ENCODE results near the gene OSBPL2.

DNA sequence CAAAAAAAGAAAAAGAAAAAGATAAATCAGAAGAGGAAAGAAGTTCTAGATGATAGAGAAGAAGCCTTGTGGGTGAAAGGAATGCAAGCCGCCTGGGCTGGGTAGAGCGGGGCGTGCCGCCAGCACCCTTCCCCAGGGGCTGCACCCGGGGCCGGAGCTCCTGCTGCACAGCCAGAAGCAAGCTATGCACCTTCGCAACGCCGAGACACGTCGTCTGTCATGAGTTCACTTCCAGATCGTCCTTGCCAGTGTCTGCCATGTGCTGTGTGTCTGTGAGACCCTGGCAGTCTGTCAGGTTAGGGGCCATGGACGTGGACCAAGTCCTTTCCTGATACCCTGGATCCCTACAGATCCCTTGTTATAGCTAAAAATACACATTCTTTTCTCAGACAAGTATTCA lies 38.9 kb downstream of the OSBPL2 start:
- TF ChIP-seq ADNP (tag; IDR thresholded peaks at IDR 0.05) (no peak), POLR2A (conservative IDR thresholded peaks at IDR 0.05) (no peak), SP2 (IDR thresholded peaks at IDR 0.05; ENCODE audit: extremely low read depth, low read depth, low read length, poor library complexity, severe bottlenecking) (no peak), FOXM1 (IDR thresholded peaks at IDR 0.05; ENCODE audit: low read depth) (no peak), FOXM1 (CRISPR knock-in tag; IDR thresholded peaks at IDR 0.05; ENCODE audit: low read depth) (no peak), POLR2AphosphoS5 (IDR thresholded peaks at IDR 0.05; ENCODE audit: control insufficient read depth, insufficient read depth, low read depth, low read length) (no peak), PATZ1 (CRISPR knock-in tag; IDR thresholded peaks at IDR 0.05; ENCODE audit: borderline replicate concordance) (no peak), JUND (IDR thresholded peaks at IDR 0.05; ENCODE audit: borderline replicate concordance, low read depth, low read length) (no peak), JUND (tag; IDR thresholded peaks at IDR 0.05; ENCODE audit: borderline replicate concordance, low read depth, low read length) (no peak), MLLT1 (IDR thresholded peaks at IDR 0.05) (no peak)

All from K562 (cell line).